ENCODE data around the gene NOXRED1. TPM values are rescaled to one million over a fixed set of nuclear protein-coding genes. Genes with fewer than 3 reads are reported as not detected.

NOXRED1 gene
- total RNA-seq, 2 experiments from 2014 or later: 0.16 to 0.42 TPM

DNA sequence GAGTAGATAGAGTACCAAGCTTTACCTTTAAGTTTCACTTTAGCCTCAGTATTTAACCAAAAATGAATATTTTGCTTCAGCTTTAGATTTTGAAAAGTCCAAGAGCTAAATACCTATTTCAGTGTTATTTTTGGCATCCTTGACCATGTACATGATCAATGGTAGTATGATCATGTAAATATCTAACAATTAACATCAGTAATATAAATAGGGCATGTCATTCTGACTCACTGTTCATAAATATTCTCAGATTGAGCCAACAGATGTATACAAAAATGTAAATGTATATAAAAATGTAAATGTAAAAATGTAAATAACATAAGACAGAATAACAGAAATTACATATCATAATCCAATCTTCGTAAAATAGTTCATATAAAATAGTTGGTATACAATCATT lies 15.3 kb upstream of the NOXRED1 start:
- peaks cover 90% of the 10 kb centered on the region for H3K36me3 Mint-ChIP-seq (ENCODE audit: low read depth)
- intact Hi-C loops (cut with DNase I, micrococcal nuclease): no loop called here
- Histone ChIP-seq H3K4me1 (ENCODE audit: insufficient read depth, low read length) (no peaks in the 10 kb centered on the region), H3K27me3 (ENCODE audit: control insufficient read depth in 1 of 2, insufficient read depth in 2 of 2, low read length in 2 of 2) (no peaks in the 10 kb centered on the region), H3K9me3 (ENCODE audit: control insufficient read depth in 1 of 2, insufficient read depth in 1 of 2, low read length in 2 of 2) (no peaks in the 10 kb centered on the region), H3K36me3 (ENCODE audit: insufficient read depth, low read length) (peaks cover 75% of the 10 kb centered on the region), H3K4me3 (ENCODE audit: low read length) (no peak overlapping the region), H3K27ac (ENCODE audit: low read depth in 1 of 2, low read length in 2 of 2) (no peak overlapping the region)
- no peaks in the 10 kb centered on the region for H3K4me1 Mint-ChIP-seq (ENCODE audit: low read depth)
- POLR2A ChIA-PET: no interaction called here
- ATAC-seq (ENCODE audit: poor library complexity) (no peak), DNase-seq (no peak)
- no peaks in the 10 kb centered on the region for H3K9me3 Mint-ChIP-seq
- no peak for TF ChIP-seq CTCF (IDR thresholded peaks at IDR 0.05)
- CTCF ChIA-PET: no interaction called here
- no peaks in the 10 kb centered on the region for H3K27me3 Mint-ChIP-seq
- H3K27ac Mint-ChIP-seq: no peak overlapping the region
- H3K4me3 Mint-ChIP-seq: no peak overlapping the region

DNA sequence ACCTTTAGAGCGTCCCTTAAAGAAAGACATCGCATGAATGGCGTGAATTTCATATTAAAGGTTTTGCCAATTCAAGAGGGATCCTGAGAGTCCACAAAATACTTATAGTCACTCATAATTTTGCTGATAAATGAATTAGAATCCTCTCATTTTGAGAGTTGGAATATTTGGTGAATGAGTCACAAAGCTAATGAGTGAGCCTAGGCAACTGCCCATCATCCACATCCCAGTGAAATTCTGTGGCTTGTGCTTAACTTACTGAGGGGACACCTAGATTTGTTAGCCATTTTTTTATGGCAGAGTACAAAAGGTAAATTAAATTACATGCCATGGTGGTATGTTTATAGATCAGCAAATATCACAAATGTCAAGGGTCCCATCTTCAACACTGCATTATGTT lies 12.7 kb upstream of the NOXRED1 start:
- POLR2A ChIA-PET: no interaction called here
- intact Hi-C loops (cut with DNase I, micrococcal nuclease): no loop called here

DNA sequence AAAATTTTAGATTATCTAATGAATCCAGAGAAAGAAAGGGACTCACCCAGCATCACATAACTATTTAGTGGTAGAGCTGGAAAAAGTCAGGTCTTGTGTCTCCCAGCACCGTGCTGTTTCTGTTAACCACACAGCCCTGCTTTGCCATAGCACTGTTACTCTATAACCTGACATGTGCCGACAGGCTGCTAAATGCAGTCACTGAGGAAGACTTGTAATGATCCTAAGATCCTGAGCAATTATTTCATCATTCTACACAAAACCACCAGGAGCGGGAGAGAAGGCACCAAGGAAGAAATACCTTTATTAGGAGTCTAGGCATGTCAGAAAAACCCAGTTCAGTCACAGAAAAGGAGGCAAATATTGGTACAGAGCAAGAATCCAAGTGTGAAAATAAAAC lies 3.1 kb upstream of the NOXRED1 start:
- H3K27ac ChIP-seq (ENCODE audit: low read depth in 1 of 2, low read length in 2 of 2): no peak overlapping the region
- Mint-ChIP-seq H3K9me3 (peaks cover 3% of the 10 kb centered on the region), H3K27me3 (no peaks in the 10 kb centered on the region), H3K4me3 (no peak overlapping the region), H3K36me3 (ENCODE audit: low read depth) (peaks cover 96% of the 10 kb centered on the region), H3K4me1 (ENCODE audit: low read depth) (no peaks in the 10 kb centered on the region), H3K27ac (no peak overlapping the region)
- no peak overlapping the region for H3K4me3 ChIP-seq (ENCODE audit: low read length)
- H3K27me3 ChIP-seq (ENCODE audit: control insufficient read depth in 1 of 2, insufficient read depth in 2 of 2, low read length in 2 of 2): no peaks in the 10 kb centered on the region
- H3K4me1 ChIP-seq (ENCODE audit: insufficient read depth, low read length): no peaks in the 10 kb centered on the region
- ATAC-seq (ENCODE audit: poor library complexity) (no peak), DNase-seq (no peak)
- H3K9me3 ChIP-seq (ENCODE audit: control insufficient read depth in 1 of 2, insufficient read depth in 1 of 2, low read length in 2 of 2): no peaks in the 10 kb centered on the region
- peaks cover 83% of the 10 kb centered on the region for H3K36me3 ChIP-seq (ENCODE audit: insufficient read depth, low read length)
- ChIA-PET CTCF (interaction anchor here (0.5 kb wide), 1 partner anchor 103 kb away, joined by 3 read pairs; no protein-coding TSS in a partner anchor), POLR2A (no interaction called here)
- no peak for TF ChIP-seq CTCF (IDR thresholded peaks at IDR 0.05)
- intact Hi-C loops (cut with DNase I, micrococcal nuclease): no loop called here

More for the DNA sequence above, 12.7 kb upstream of the NOXRED1 start:
- peaks cover 85% of the 10 kb centered on the region for H3K36me3 Mint-ChIP-seq (ENCODE audit: low read depth)
- Histone ChIP-seq H3K9me3 (ENCODE audit: control insufficient read depth in 1 of 2, insufficient read depth in 1 of 2, low read length in 2 of 2) (no peaks in the 10 kb centered on the region), H3K4me1 (ENCODE audit: insufficient read depth, low read length) (no peaks in the 10 kb centered on the region), H3K4me3 (ENCODE audit: low read length) (no peak overlapping the region), H3K36me3 (ENCODE audit: insufficient read depth, low read length) (peaks cover 73% of the 10 kb centered on the region), H3K27me3 (ENCODE audit: control insufficient read depth in 1 of 2, insufficient read depth in 2 of 2, low read length in 2 of 2) (no peaks in the 10 kb centered on the region), H3K27ac (ENCODE audit: low read depth in 1 of 2, low read length in 2 of 2) (no peak overlapping the region)
- H3K27me3 Mint-ChIP-seq: no peaks in the 10 kb centered on the region
- TF ChIP-seq CTCF (IDR thresholded peaks at IDR 0.05): no peak
- CTCF ChIA-PET: no interaction called here
- no peaks in the 10 kb centered on the region for H3K9me3 Mint-ChIP-seq
- DNase-seq (no peak), ATAC-seq (ENCODE audit: poor library complexity) (no peak)
- no peak overlapping the region for H3K4me3 Mint-ChIP-seq
- no peak overlapping the region for H3K27ac Mint-ChIP-seq
- H3K4me1 Mint-ChIP-seq (ENCODE audit: low read depth): no peaks in the 10 kb centered on the region

Measured in CD4-positive, alpha-beta T cell (primary cell).